Caco-2 (cell line): ENCODE data around the gene RNPS1. TPM values are rescaled to one million over a fixed set of nuclear protein-coding genes. Genes with fewer than 3 reads are reported as not detected.
A peak's percentile ranks its signal among the peaks of the same experiment; 100 is the strongest.

Experiments used
- BruUV-seq: library from RNA; stranded (reverse); fragments of 400-500 nt; replicated peaks from 2 replicates; lab custom pipeline; 2021; lab: Mats Ljungman, UMichigan
- CTCF ChIA-PET: fragments of 300-600 bp; sonication (Branson Sonifier 250); formaldehyde crosslinking; loops from one replicate; lab custom pipeline; 2022; ENCODE audit warnings: antibody characterized with exemption; lab: Charles Lee
- POLR2A ChIA-PET: fragments of 300-600 bp; sonication (Branson Sonifier 250); formaldehyde crosslinking; loops from one replicate; lab custom pipeline; 2022; ENCODE audit warnings: antibody characterized with exemption; lab: Charles Lee
- DNase-seq, 2 experiments: peaks; one replicate each; pipeline versions ENCODE4 v3.0.0 to v3.0.0-alpha.2; 2020 to 2022
- H3K27me3 ChIP-seq: replicated peaks from 2 replicates; pipeline ENCODE4 v1.6.0; 2011; ENCODE audit warnings: low read length; ENCODE audit not compliant: control insufficient read depth, insufficient read depth
- H3K36me3 ChIP-seq: 2 replicates; pipeline ENCODE4 v1.5.1; 2011; ENCODE audit warnings: low read length; ENCODE audit not compliant: control insufficient read depth, insufficient read depth
- H3K4me1 ChIP-seq: fragments of 250-450 bp; sonication (Bioruptor Pico); 2 replicates; pipeline ENCODE4 v1.5.1; 2020; ENCODE audit warnings: mild to moderate bottlenecking
- H3K4me3 ChIP-seq: 2 replicates; pipeline ENCODE4 v1.5.1; 2011; ENCODE audit warnings: low read depth, mild to moderate bottlenecking, control low read depth, low read length
- H3K9me3 ChIP-seq: fragments of 250-450 bp; sonication (Bioruptor Pico); 2 replicates; pipeline ENCODE4 v1.5.1; 2020; ENCODE audit warnings: mild to moderate bottlenecking, moderate library complexity
- H3K27ac Mint-ChIP-seq: one replicate; pipeline ENCODE4 v1.8.0; 2022; ENCODE audit warnings: mixed read lengths; ENCODE audit not compliant: unreplicated experiment
- H3K27me3 Mint-ChIP-seq: one replicate; pipeline ENCODE4 v1.8.0; 2022; ENCODE audit warnings: mixed read lengths; ENCODE audit not compliant: insufficient read depth, unreplicated experiment
- H3K36me3 Mint-ChIP-seq: one replicate; pipeline ENCODE4 v1.8.0; 2022; ENCODE audit warnings: mild to moderate bottlenecking, mixed read lengths; ENCODE audit not compliant: insufficient read depth, unreplicated experiment
- H3K4me1 Mint-ChIP-seq: one replicate; pipeline ENCODE4 v1.8.0; 2022; ENCODE audit warnings: low read depth, mixed read lengths; ENCODE audit not compliant: unreplicated experiment
- H3K4me3 Mint-ChIP-seq: one replicate; pipeline ENCODE4 v1.8.0; 2022; ENCODE audit warnings: mild to moderate bottlenecking, moderate library complexity, mixed read lengths; ENCODE audit not compliant: unreplicated experiment
- H3K9me3 Mint-ChIP-seq: one replicate; pipeline ENCODE4 v1.8.0; 2022; ENCODE audit warnings: mixed read lengths; ENCODE audit not compliant: unreplicated experiment
- intact Hi-C: fragments of 100-400 bp; cut with micrococcal nuclease; formaldehyde crosslinking; loops from one replicate; pipeline ENCODE4 v1.10.0; 2022; ENCODE audit not compliant: unreplicated experiment
- total RNA-seq: library from RNA; stranded (reverse); gene quantifications from 2 replicates; pipeline ENCODE4 v1.2.3, GENCODE V29; 2022
- TF ChIP-seq, protein P1 (sequence below), 2 experiments: fragments of 200-600 bp in 1 of 2; IDR thresholded peaks; 1 replicate in 1 of 2; 2 replicates in 1 of 2; pipeline versions ENCODE4 v1.5.1 to v1.8.0; 2011 to 2022; ENCODE audit warnings: antibody characterized with exemption in 1 of 2, control low read depth in 1 of 2, inconsistent platforms in 1 of 2, low read depth in 1 of 2, low read length in 1 of 2, mild to moderate bottlenecking in 1 of 2, moderate library complexity in 1 of 2; ENCODE audit not compliant: insufficient read depth in 1 of 2, severe bottlenecking in 1 of 2, unreplicated experiment in 1 of 2

RNPS1 gene
- total RNA-seq, 1 experiment from 2014 or later: 210 TPM

- no peak for DNase-seq
- intact Hi-C loops: no loop called here
- TF ChIP-seq, protein P1, sequence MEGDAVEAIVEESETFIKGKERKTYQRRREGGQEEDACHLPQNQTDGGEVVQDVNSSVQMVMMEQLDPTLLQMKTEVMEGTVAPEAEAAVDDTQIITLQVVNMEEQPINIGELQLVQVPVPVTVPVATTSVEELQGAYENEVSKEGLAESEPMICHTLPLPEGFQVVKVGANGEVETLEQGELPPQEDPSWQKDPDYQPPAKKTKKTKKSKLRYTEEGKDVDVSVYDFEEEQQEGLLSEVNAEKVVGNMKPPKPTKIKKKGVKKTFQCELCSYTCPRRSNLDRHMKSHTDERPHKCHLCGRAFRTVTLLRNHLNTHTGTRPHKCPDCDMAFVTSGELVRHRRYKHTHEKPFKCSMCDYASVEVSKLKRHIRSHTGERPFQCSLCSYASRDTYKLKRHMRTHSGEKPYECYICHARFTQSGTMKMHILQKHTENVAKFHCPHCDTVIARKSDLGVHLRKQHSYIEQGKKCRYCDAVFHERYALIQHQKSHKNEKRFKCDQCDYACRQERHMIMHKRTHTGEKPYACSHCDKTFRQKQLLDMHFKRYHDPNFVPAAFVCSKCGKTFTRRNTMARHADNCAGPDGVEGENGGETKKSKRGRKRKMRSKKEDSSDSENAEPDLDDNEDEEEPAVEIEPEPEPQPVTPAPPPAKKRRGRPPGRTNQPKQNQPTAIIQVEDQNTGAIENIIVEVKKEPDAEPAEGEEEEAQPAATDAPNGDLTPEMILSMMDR (IDR thresholded peaks at IDR 0.05; ENCODE audit: insufficient read depth in 1 of 2, low read depth in 1 of 2, low read length in 1 of 2, severe bottlenecking in 1 of 2, unreplicated experiment in 1 of 2): no peak
- ChIA-PET CTCF (interaction anchor here (0.9 to 1.0 kb wide), 2 partner anchors 14 to 43 kb away, joined by 3 read pairs; no protein-coding TSS in a partner anchor), POLR2A (interaction anchor here (0.8 kb wide), 1 partner anchor 24 kb away, joined by 3 read pairs; the partner anchor contains the start of gene PGP)
- no peak overlapping the region for H3K27ac Mint-ChIP-seq
- Histone ChIP-seq H3K4me3 (no peak overlapping the region), H3K36me3 (no peaks in the 10 kb centered on the region; the same call in 1 of the 2 replicates), H3K4me1 (peaks cover 8% of the 10 kb centered on the region; the same call in 1 of the 2 replicates), H3K27me3 (no peaks in the 10 kb centered on the region), H3K9me3 (no peaks in the 10 kb centered on the region)
- peaks cover 66% of the 10 kb centered on the region for H3K36me3 Mint-ChIP-seq
- no peaks in the 10 kb centered on the region for H3K27me3 Mint-ChIP-seq
- H3K9me3 Mint-ChIP-seq: no peaks in the 10 kb centered on the region
- no TSS peak for BruUV-seq
- no peaks in the 10 kb centered on the region for H3K4me1 Mint-ChIP-seq
- no peak overlapping the region for H3K4me3 Mint-ChIP-seq
Measured at GRCh38 chr16:2238150-2238837, 29.6 kb downstream of the RNPS1 start.

DNA sequence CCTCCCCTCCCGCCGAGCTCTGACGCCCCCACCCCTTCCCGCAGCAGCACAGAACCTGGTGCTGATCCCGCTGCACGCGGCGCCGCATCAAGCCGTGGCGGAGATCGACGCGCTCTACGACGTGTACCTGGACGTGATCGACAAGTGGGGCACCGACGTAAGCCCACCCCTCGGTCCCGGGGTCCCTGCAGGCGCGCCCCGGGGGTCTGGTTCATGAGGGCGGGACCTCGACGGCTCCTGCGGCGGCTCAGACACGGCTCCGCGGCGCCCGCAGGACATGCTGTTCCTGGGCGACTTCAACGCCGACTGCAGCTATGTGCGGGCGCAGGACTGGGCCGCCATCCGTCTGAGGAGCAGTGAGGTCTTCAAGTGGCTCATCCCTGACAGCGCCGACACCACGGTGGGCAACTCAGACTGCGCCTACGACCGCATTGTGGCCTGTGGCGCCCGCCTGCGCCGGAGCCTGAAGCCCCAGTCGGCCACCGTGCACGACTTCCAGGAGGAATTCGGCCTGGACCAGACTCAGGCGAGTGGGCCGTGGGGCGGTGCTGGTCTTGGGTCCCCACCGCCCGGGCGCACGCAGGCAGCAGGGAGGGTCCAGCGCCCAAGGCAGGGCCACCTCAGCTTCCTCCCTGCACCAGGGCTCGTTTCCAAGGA is 30.3 kb downstream of the RNPS1 start:
- peak overlapping the region; percentile 46 for H3K4me3 ChIP-seq
- ChIA-PET CTCF (no interaction called here), POLR2A (no interaction called here)
- H3K4me1 ChIP-seq: peaks cover 8% of the 10 kb centered on the region; the same call in 1 of the 2 replicates
- H3K4me1 Mint-ChIP-seq: no peaks in the 10 kb centered on the region
- peaks cover 60% of the 10 kb centered on the region for H3K36me3 Mint-ChIP-seq
- no peak overlapping the region for H3K27ac Mint-ChIP-seq
- intact Hi-C loops: no loop called here
- no peak for DNase-seq
- BruUV-seq: no TSS peak
- H3K27me3 ChIP-seq: no peaks in the 10 kb centered on the region
- no peaks in the 10 kb centered on the region for H3K9me3 Mint-ChIP-seq
- no peaks in the 10 kb centered on the region for H3K9me3 ChIP-seq
- peak overlapping the region; percentile 56 for H3K4me3 Mint-ChIP-seq
- TF ChIP-seq, protein P1 (IDR thresholded peaks at IDR 0.05; ENCODE audit: insufficient read depth in 1 of 2, low read depth in 1 of 2, low read length in 1 of 2, severe bottlenecking in 1 of 2, unreplicated experiment in 1 of 2): no peak
- H3K27me3 Mint-ChIP-seq: no peaks in the 10 kb centered on the region
- H3K36me3 ChIP-seq: no peaks in the 10 kb centered on the region

DNA sequence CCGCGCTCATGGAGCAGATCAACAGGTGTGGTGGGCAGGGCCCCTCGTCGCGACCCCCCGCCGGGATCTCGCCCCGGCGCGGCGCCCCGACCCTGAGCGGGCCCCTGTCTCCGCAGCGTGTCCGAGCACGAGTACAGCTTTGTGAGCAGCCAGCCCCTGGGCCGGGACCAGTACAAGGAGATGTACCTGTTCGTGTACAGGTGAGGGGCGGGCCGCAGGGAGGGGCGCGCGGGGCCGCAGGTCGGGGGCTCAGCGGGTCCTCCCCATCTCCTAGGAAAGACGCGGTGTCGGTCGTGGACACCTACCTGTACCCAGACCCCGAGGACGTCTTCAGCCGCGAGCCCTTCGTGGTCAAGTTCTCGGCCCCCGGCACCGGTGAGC is 30.8 kb downstream of the RNPS1 start:
- intact Hi-C loops: no loop called here
- H3K36me3 Mint-ChIP-seq: peaks cover 54% of the 10 kb centered on the region
- peak in 1 of 2 experiments; percentile 45 for DNase-seq
- peak overlapping the region; percentile 46 for H3K4me3 ChIP-seq
- H3K9me3 Mint-ChIP-seq: no peaks in the 10 kb centered on the region
- H3K4me1 ChIP-seq: peaks cover 8% of the 10 kb centered on the region; the same call in 1 of the 2 replicates
- H3K4me3 Mint-ChIP-seq: peak overlapping the region; percentile 56
- no peaks in the 10 kb centered on the region for H3K36me3 ChIP-seq
- no peaks in the 10 kb centered on the region for H3K27me3 ChIP-seq
- no peaks in the 10 kb centered on the region for H3K4me1 Mint-ChIP-seq
- BruUV-seq: no TSS peak
- ChIA-PET CTCF (no interaction called here), POLR2A (no interaction called here)
- H3K9me3 ChIP-seq: no peaks in the 10 kb centered on the region
- H3K27me3 Mint-ChIP-seq: no peaks in the 10 kb centered on the region
- H3K27ac Mint-ChIP-seq: no peak overlapping the region
- TF ChIP-seq, protein P1 (IDR thresholded peaks at IDR 0.05; ENCODE audit: insufficient read depth in 1 of 2, low read depth in 1 of 2, low read length in 1 of 2, severe bottlenecking in 1 of 2, unreplicated experiment in 1 of 2): no peak
